Activated CD8-positive, alpha-beta memory T cell treated with anti-CD3 and anti-CD28 coated beads, Interleukin-2, amount 50 U/mL, for 24 hours (primary cell): ENCODE results near the gene CDX2.

Source experiments
- DNase-seq: peaks from one replicate; pipeline ENCODE4 v3.0.0-alpha.2; 2020; ENCODE audit errors: extremely low read depth

Gene CDX2

DNA sequence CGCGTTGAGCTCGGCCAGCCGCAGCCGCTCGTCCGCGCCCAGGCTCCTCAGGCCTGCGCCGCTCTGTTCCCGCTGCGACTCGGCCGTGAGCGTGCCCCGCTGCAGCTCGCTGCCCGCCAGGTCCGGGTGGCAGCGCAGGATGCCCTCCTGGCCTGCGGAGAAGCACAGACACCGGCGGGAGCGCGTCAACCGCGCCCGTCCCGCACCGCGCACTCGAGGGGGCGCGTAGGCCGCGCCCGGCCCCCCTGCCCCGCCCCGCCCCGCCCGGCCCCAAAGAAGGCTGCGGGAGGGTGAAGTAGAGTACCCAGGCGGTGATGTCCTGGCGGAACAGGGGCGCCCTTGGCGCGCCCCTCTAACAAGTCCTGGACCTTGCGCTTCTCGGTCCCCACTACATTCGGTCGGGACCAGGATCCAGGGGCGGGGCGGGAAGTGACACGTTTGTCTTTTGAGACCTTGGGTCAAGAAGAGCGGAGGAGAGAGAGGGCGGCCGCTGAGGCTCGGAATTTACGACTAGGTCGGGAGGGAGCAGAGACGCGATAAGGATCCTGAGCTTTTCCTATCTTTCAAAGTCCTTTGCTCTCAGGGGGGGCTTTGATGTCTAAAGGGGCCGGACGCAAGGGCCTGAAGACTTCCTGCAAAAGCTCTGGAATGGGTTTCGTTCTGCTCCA lies 9.3 kb upstream of the CDX2 start:
- DNase-seq, result no peak

- no peak for DNase-seq
Observed at GRCh38 chr13:27977476-27978300, 8.6 kb upstream of the CDX2 start.

GRCh38 chr13:27976362-27977091 lies 7.4 kb upstream of the CDX2 start:
- DNase-seq, result no peak

- DNase-seq, result no peak
Observed at GRCh38 chr13:27975564-27976361, 6.6 kb upstream of the CDX2 start.

GRCh38 chr13:27973961-27974662 lies 5.0 kb upstream of the CDX2 start:
- no peak for DNase-seq

GRCh38 chr13:27973291-27973690 lies 4.2 kb upstream of the CDX2 start:
- no peak for DNase-seq

GRCh38 chr13:27972478-27972820 lies 3.3 kb upstream of the CDX2 start:
- DNase-seq, result no peak

GRCh38 chr13:27971776-27972477 lies 2.8 kb upstream of the CDX2 start:
- DNase-seq, result no peak

GRCh38 chr13:27971236-27971645 lies 2.1 kb upstream of the CDX2 start:
- no peak for DNase-seq

- DNase-seq, result no peak
Observed at GRCh38 chr13:27970382-27971235, 1.5 kb upstream of the CDX2 start.

- no peak for DNase-seq
Observed at GRCh38 chr13:27969866-27970229, 733 bp upstream of the CDX2 start.

DNA sequence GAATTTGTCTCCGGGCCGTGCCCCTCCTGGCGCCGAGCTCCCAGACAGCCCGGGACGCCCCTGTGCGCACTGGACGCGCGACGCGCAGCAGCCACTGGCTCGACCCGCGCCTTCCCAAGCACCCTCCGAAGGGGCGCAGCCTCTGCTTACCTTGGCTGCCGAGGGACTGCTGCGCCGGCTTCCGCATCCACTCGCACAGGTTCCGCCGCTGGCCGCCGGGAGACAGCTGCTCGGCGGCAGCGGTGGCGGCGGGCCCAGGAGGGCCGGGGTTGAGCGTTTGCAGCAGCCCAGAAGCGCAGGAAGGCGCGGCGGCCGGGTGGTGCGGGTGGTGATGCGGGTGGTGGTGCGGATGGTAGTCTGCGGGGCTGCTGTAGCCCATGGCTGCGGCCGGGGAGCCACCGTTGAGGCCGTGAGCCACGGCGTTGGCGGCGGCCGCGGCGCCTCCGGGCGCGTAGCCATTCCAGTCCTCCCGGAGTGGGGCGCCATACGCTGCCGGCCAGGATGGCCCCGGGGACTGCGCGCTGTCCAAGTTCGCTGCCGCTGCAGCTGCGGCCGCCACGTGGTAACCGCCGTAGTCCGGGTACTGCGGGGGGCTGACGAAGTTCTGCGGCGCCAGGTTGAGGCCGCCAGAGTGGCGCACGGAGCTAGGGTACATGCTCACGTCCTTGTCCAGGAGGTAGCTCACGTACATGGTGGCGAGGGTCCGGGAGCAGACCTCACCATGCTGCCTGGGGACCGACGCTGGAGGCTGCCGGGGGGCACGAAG lies 616 bp downstream of the CDX2 start:
- no peak for DNase-seq

DNA sequence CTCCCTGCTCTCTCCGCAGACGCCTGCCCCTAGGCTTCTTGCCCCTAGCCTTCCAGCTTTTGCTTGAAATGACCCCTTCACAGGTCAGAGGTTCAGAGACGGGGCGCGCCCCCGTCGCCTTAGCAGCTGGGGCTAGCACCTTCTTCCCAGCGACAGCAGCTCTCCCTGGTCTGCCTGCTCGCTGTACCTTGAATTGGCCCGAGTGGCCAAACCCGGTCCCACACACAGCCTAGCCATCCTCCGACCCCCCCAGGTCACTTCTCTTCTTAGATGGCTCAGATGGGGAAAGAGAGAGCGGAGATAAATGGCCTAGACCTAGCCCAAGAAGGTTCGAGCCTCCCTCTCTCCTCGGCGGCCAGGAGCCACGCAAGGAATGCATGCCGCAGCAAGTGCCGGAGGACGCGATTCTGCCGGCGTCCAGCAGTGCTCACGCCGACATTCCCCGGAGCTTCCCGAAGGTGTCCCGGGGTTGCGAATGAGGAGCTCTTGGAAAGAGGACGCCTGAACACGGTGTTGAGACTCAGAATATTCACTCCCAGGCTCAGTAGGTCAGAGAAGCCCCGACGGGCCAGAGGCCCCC lies 1.3 kb downstream of the CDX2 start:
- no peak for DNase-seq

- DNase-seq, result no peak
Observed at GRCh38 chr13:27967203-27967735, 1.8 kb downstream of the CDX2 start.

DNA sequence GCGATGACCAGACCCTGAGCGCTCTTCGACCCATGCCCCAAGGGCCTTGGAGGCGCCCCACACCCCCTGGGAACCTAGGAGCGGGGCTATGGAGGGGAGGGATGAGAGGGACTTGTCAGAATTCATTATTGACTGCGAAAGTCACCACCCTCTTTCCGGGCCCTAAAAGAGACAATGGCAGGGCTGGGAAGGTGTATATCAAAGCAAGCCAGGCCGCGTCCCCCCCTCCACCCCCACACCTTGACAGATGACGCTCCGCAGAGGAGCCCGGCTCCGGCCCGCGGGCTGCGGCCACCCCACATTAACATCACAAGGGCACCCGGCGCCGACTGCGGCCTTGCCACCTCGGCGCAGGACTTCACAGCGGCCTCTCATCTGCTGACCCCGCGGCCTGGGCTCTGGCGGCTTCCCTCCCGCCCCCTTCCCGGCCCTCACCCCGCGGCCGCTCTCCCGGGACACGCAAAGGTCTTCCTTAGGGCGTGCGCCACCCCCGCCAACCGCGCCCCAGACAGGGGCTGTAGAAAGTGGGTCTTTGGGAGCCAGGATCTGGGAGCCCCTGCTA lies 2.4 kb downstream of the CDX2 start:
- no peak for DNase-seq

GRCh38 chr13:27965740-27966640 lies 3.1 kb downstream of the CDX2 start:
- DNase-seq, result no peak

DNA sequence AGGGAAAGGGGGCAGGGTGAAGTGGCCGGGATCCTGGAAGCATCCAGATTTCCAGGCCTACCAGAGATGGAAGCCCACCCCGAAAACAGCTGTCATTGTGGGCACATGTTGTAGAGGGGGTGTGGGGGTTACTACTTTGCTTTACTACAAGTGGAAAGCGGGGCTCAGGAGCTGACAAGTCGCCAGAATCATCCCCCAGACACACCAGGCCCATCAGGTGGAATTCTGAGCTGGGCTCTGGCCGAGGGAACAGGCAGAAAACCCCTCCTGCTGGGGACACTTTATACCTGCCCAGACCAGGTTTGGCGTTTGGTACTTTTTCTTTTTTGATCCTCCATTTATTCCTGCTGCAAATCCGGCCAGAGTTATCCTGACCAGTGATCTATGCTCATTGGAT lies 3.8 kb downstream of the CDX2 start:
- no peak for DNase-seq
